D721Med (cell line): ENCODE results near the gene NRG3.

Experiments used
- DNase-seq: peaks from one replicate; pipeline ENCODE4 v3.0.0; 2011; ENCODE audit warnings: low spot score; ENCODE audit not compliant: insufficient read length
- FAIRE-seq: peaks from 2 replicates; lab custom pipeline; 2011; peaks lifted over from hg19 to GRCh38; lab: Jason Lieb, UNC
- TF ChIP-seq, protein P1 (sequence below): IDR thresholded peaks from 2 replicates; pipeline ENCODE4 v1.5.1; 2012; ENCODE audit warnings: mild to moderate bottlenecking, control low read depth; ENCODE audit not compliant: insufficient read depth; ENCODE audit errors: missing control alignments

The NRG3 gene

DNA sequence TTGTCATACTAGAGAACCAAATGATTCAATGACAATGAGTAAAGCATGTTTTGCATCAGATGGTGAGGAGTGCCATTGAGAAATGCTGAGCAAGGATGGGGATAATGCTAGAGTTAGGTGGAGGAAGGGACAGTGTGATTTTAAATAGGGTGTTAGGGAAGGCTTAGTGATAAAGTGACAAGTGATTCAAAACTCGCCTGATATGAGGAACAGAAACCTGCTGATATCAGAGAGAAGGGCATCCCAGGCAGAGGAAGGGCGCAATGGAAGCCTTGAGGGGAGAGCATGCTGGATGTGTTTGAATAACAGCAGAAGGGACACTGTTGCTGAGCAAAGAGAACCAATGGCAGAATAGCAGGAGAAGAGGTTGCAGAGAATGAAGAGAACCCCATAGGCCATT lies 196.2 kb downstream of the NRG3 start:
- TF ChIP-seq, protein P1, sequence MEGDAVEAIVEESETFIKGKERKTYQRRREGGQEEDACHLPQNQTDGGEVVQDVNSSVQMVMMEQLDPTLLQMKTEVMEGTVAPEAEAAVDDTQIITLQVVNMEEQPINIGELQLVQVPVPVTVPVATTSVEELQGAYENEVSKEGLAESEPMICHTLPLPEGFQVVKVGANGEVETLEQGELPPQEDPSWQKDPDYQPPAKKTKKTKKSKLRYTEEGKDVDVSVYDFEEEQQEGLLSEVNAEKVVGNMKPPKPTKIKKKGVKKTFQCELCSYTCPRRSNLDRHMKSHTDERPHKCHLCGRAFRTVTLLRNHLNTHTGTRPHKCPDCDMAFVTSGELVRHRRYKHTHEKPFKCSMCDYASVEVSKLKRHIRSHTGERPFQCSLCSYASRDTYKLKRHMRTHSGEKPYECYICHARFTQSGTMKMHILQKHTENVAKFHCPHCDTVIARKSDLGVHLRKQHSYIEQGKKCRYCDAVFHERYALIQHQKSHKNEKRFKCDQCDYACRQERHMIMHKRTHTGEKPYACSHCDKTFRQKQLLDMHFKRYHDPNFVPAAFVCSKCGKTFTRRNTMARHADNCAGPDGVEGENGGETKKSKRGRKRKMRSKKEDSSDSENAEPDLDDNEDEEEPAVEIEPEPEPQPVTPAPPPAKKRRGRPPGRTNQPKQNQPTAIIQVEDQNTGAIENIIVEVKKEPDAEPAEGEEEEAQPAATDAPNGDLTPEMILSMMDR = no peak
- no peak for FAIRE-seq
- no peak for DNase-seq

DNA sequence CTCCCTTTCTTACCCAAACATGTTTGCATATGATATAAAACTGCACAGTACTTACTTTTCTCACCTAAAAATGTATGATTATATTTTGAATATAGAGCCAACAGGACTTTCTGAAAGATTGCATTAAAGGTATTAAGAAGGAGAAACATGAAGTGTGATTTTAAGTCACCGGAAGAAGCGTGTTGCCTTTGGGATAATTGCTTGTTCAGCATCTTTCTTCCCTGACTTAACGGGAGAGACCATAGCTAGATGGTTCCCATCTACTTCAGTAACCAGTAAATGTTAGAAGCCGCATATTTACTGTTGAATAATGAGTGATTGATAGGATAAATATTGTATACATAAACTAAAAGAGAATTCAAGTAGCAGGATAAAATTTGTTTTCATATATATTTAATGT lies 197.1 kb downstream of the NRG3 start:
- FAIRE-seq = no peak
- no peak for DNase-seq
- TF ChIP-seq, protein P1 = no peak

DNA sequence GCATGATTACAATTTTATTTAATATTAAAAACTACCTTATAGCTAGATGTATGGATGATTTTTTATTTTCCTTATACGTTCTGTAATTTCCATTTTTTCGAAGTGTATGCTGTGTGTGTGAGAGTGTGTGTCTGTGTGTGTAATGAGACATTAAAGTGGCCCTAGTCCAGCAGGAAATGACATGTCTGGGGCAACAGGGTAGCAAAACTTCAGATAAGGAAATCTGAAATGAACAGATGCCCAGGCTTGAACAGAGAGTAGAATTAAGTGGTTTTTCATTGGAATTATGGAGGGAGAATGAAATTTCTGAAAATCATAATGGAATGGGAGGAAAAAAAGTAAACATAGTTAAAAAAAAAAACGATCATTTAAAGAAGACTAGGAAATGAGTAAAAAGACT lies 200.6 kb downstream of the NRG3 start:
- TF ChIP-seq, protein P1 = no peak
- no peak for DNase-seq
- no peak for FAIRE-seq

DNA sequence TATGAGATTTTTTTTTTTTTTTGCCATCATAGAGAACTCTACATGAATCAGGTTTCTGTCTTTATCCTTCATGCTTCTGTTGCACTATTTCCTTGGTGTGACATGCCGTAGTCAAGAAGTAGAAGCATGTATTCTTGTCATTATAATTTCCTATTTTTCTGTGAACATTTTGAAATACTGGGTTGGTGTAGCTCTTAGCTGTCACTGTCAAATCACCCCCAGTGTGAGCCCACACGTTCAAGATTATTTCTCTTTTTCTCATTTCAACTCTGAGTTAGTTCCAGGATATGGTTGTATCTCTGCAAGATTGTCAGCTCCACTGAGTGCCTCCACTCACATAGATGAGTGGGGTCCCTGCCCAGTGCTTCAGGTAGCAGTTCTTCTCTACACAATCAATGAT lies 209.5 kb downstream of the NRG3 start:
- TF ChIP-seq, protein P1 = no peak
- DNase-seq = no peak
- no peak for FAIRE-seq

DNA sequence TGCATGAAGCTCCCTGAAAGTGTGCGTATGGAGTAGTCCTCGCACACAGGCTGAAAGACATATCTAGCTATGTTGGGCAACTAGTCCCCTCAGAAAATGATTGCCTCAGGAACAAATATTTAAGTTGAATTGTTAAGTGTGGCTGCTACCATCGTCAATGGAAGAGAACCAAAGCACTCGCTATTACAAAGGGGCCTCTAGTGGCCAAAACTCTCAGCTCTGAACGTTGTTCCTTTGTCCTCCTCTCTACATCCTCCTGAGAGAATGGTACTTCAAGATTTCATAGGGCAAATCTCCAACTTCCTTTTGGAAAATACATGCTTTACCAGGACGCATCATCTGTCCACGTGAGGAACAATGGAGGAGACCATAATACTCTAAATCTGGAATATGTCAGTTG lies 209.9 kb downstream of the NRG3 start:
- FAIRE-seq = no peak
- DNase-seq = no peak

DNA sequence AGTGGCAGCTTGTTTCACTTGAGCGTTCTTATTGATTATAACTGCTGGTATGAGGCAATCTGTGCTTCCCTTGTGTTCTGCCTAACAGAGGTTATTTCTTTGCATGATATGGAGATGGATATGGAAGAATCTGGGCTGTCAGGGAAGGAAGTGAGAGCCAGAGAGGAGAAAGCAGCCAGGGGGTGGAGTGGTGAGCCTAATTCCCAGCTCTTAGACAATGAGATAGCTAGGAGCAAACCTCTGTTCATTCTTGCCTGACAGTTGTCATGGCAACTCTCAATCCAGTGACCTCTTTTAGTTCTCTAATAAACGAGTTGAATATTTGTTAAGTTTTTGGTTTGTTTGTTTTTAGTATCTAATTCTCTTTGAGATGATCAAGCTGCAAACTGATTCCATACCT lies 214.3 kb downstream of the NRG3 start:
- no peak for DNase-seq
- no peak for FAIRE-seq
- TF ChIP-seq, protein P1 = no peak

More for the DNA sequence above, 209.9 kb downstream of the NRG3 start:
- TF ChIP-seq, protein P1 = no peak

DNA sequence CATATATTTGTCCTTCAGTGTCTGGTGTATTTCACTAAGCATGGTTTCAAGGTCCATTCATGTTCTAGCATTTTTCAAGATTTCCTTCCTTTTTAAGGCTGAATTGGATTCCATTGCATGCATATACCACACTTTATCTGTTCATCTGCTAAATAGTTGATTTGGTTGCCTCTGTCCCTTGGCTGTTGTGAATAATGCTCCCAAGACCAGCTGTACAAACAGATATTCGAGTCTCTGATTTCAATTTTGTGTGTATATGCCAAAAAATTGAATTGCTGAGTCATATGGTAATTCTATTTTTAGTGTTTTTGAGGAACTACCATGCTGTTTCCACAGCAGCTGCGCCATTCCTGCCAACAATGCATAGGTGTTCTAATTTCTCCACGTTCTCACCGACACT lies 216.4 kb downstream of the NRG3 start:
- FAIRE-seq (no peak), DNase-seq (no peak)
- TF ChIP-seq, protein P1 = no peak
